ENCODE results near the gene EIF3F.

GRCh38 chr11:8008212-8008611 is 21.1 kb downstream of the EIF3F start:
- TF ChIP-seq, protein P1, sequence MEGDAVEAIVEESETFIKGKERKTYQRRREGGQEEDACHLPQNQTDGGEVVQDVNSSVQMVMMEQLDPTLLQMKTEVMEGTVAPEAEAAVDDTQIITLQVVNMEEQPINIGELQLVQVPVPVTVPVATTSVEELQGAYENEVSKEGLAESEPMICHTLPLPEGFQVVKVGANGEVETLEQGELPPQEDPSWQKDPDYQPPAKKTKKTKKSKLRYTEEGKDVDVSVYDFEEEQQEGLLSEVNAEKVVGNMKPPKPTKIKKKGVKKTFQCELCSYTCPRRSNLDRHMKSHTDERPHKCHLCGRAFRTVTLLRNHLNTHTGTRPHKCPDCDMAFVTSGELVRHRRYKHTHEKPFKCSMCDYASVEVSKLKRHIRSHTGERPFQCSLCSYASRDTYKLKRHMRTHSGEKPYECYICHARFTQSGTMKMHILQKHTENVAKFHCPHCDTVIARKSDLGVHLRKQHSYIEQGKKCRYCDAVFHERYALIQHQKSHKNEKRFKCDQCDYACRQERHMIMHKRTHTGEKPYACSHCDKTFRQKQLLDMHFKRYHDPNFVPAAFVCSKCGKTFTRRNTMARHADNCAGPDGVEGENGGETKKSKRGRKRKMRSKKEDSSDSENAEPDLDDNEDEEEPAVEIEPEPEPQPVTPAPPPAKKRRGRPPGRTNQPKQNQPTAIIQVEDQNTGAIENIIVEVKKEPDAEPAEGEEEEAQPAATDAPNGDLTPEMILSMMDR (IDR thresholded peaks at IDR 0.05) = no peak
- TF ChIP-seq POLR2A (IDR thresholded peaks at IDR 0.05) = no peak

Data from suprapubic skin (tissue), 3 donors.